Measurements from ENCODE around the gene DAB2IP.
A peak's percentile ranks its signal among the peaks of the same experiment; 100 is the strongest.

The DAB2IP gene

DNA sequence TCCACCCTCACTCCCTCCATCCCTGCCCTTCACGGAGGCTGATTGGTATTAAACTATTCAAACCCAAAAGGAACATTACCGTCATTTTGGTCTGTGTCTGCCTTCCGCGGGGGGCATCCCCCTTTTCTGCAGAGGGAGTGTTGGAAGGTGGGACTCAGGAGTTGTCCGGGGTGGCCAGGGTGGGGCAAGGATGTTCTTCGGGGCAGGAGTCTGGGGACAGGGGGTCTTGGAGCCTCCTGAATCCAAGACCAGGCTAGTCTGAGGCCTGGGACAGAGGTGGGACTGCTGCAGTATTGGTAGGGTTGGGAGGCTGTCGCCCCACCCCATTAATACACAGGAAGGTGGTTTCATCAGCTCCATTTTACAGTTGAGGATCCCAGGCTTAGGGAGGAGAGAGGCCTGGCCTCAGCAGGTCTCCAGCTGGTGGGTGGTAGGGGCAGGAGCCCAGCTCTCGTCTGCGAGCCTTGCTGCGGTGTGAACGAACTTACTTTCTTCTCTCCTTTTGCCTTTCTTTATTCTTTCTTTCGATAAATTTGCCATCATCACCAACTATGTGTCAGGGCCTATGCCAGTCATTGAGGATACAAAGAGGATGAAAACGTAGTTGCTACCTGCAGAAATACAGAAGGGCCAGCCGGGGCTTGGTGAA is 33.8 kb downstream of the DAB2IP start:
- DNase-seq (ENCODE audit: low read depth) = no peak

- no peak for DNase-seq (ENCODE audit: low read depth)
Measured at GRCh38 chr9:121685795-121686377, 34.5 kb downstream of the DAB2IP start.

- DNase-seq (ENCODE audit: low read depth) = peak; percentile 50
Measured at GRCh38 chr9:121686930-121687541, 35.6 kb downstream of the DAB2IP start.

- no peak for DNase-seq (ENCODE audit: low read depth)
Measured at GRCh38 chr9:121688146-121688680, 36.8 kb downstream of the DAB2IP start.

- no peak for DNase-seq (ENCODE audit: low read depth)
Measured at GRCh38 chr9:121688681-121689080, 37.2 kb downstream of the DAB2IP start.

- no peak for DNase-seq (ENCODE audit: low read depth)
Measured at GRCh38 chr9:121689461-121690157, 38.2 kb downstream of the DAB2IP start.

DNA sequence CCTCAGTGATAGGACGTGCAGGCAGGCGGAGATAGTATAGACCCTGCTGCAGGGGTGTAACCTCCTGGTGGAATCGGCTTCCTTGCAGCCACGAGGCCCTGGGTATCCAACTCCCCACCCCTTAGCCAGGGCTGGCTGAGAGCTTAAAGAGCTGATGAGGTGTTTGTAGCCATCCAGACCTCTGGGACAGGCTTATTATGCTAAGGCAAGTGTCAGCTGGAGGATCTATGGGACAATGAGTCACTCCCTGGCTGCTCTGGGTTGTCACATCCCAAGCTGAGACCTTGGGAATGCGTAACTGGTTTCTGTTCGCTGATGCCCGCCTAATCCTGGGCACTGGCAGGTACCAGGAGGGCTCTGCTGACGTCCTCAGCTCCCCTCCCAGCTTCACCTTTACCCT is 38.9 kb downstream of the DAB2IP start:
- no peak for DNase-seq (ENCODE audit: low read depth)

DNA sequence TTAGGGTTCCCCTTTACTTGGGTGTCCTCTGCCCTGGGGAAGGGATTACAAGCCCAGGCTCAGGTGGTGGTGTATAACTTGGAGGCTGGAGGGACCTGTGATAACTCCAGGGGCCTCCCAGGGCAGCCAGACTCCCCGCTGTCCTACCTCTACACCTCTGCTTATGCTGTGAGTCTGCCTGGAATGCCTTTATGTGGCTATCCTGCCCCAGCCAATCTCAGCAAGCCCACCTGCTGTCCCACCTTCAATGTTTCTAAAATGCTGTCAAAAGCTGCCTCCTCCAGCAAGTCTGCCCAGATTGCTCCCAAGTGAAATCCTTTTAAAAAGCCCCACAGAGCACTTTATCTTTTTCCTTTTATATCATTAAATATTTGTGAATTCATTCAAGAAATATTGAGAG is 39.3 kb downstream of the DAB2IP start:
- DNase-seq (ENCODE audit: low read depth) = no peak

DNA sequence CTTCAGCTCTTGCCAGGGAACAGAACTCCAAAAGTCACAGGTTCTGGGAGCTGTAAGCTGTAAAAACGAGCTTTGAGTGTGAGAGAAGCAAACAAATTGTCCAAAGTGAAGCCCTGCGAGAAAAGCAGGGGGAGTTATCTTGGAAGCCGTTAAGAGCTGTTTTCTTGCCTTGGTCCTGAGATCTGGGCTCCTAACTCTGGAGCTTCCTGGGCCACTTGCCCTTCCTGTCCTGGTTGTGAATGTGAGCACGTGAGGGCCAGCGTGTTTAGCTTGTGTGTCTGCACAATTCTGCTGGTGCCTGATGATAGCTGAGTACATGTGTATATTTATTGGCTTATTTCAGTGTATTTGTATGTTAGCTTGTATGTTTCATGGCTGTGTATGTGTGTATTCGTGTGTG is 40.5 kb downstream of the DAB2IP start:
- DNase-seq (ENCODE audit: low read depth) = no peak

GRCh38 chr9:121692606-121693387 is 41.4 kb downstream of the DAB2IP start:
- no peak for DNase-seq (ENCODE audit: low read depth)

- DNase-seq (ENCODE audit: low read depth) = no peak
Measured at GRCh38 chr9:121693388-121693670, 41.9 kb downstream of the DAB2IP start.

DNA sequence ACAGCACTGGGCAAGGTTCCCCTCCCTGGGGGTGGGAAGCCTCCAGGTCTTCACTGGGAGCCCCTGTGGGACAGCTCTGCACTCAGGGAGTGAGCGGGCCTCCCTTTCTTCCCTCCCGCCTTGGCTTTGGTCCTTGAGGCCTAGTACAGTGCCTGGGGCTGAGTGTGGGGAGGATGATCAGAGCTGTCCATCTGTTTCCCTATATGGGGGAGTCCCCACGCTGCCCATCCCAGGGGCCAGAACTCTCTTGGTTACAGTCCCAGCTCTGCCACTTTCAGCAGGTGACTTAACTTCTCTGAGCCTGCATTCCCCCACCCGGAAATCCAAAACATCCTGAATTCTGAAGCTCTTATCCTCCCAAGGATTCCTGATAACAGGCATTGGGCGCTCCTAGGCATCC is 42.6 kb downstream of the DAB2IP start:
- DNase-seq (ENCODE audit: low read depth) = no peak

- no peak for DNase-seq (ENCODE audit: low read depth)
Measured at GRCh38 chr9:121694600-121694999, 43.2 kb downstream of the DAB2IP start.

- no peak for DNase-seq (ENCODE audit: low read depth)
Measured at GRCh38 chr9:121696930-121697329, 45.5 kb downstream of the DAB2IP start.

- DNase-seq (ENCODE audit: low read depth) = no peak
Measured at GRCh38 chr9:121698627-121699570, 47.5 kb downstream of the DAB2IP start.

GRCh38 chr9:121699571-121700164 is 48.2 kb downstream of the DAB2IP start:
- no peak for DNase-seq (ENCODE audit: low read depth)

- DNase-seq (ENCODE audit: low read depth) = peak; percentile 30
Measured at GRCh38 chr9:121700165-121700831, 48.9 kb downstream of the DAB2IP start.

GRCh38 chr9:121700832-121701419 is 49.5 kb downstream of the DAB2IP start:
- no peak for DNase-seq (ENCODE audit: low read depth)

GRCh38 chr9:121701736-121702261 is 50.4 kb downstream of the DAB2IP start:
- DNase-seq (ENCODE audit: low read depth) = no peak
